Myocyte (in vitro differentiated cells): ENCODE data around the gene LGI1. TPM values are rescaled to one million over a fixed set of nuclear protein-coding genes. Genes with fewer than 3 reads are reported as not detected.
A peak's percentile ranks its signal among the peaks of the same experiment; 100 is the strongest.
"Not testable (repeated sequence)": the region's sequence is repeated elsewhere in the genome, so short reads cannot be mapped to it uniquely, and the experiment has no call there.

Experiments used
- DNase-seq: peaks from one replicate; pipeline ENCODE4 v3.0.0-alpha.2; 2012; ENCODE audit warnings: low read depth
- total RNA-seq: library from RNA; depleted of rRNA; stranded (reverse); fragments of >200 nt; gene quantifications from 2 replicates; pipeline ENCODE4 v1.2.3, GENCODE V29; 2014

The LGI1 gene
- total RNA-seq, 1 donor from 2014 or later, result not detected

GRCh38 chr10:93804200-93804599 lies 46.5 kb downstream of the LGI1 start:
- DNase-seq, result no peak

GRCh38 chr10:93806903-93807302 lies 49.2 kb downstream of the LGI1 start:
- DNase-seq, result peak; percentile 96

- DNase-seq, result peak; percentile 74
These were observed 49.6 kb downstream of the LGI1 start for GRCh38 chr10:93807371-93807770.

GRCh38 chr10:93812659-93813338 lies 55.1 kb downstream of the LGI1 start:
- DNase-seq, result no peak

- peak; percentile 67 for DNase-seq
These were observed 56.0 kb downstream of the LGI1 start for GRCh38 chr10:93813507-93814465.

GRCh38 chr10:93815304-93816096 lies 57.8 kb downstream of the LGI1 start:
- DNase-seq, result no peak

- DNase-seq, result peak; percentile 76
These were observed 58.5 kb downstream of the LGI1 start for GRCh38 chr10:93816123-93816747.

- DNase-seq, result no peak
These were observed 60.4 kb downstream of the LGI1 start for GRCh38 chr10:93818086-93818485.

GRCh38 chr10:93819520-93819919 lies 61.8 kb downstream of the LGI1 start:
- no peak for DNase-seq

GRCh38 chr10:93820434-93820833 lies 62.7 kb downstream of the LGI1 start:
- no peak for DNase-seq

GRCh38 chr10:93821051-93821772 lies 63.5 kb downstream of the LGI1 start:
- DNase-seq, result peak; percentile 54

GRCh38 chr10:93826355-93826754 lies 68.6 kb downstream of the LGI1 start:
- DNase-seq, result no peak

- DNase-seq, result no peak
These were observed 69.5 kb downstream of the LGI1 start for GRCh38 chr10:93827056-93827804.

- DNase-seq, result not testable (repeated sequence)
These were observed 73.3 kb downstream of the LGI1 start for GRCh38 chr10:93831065-93831464.

- DNase-seq, result no peak
These were observed 78.0 kb downstream of the LGI1 start for GRCh38 chr10:93835770-93836169.

- no peak for DNase-seq
These were observed 80.1 kb downstream of the LGI1 start for GRCh38 chr10:93837822-93838221.

- no peak for DNase-seq
These were observed 80.5 kb downstream of the LGI1 start for GRCh38 chr10:93838278-93838677.

GRCh38 chr10:93841961-93842360 lies 84.2 kb downstream of the LGI1 start:
- no peak for DNase-seq

- no peak for DNase-seq
These were observed 87.4 kb downstream of the LGI1 start for GRCh38 chr10:93844979-93845626.
